Measurements from ENCODE around the gene SPNS3.

DNA sequence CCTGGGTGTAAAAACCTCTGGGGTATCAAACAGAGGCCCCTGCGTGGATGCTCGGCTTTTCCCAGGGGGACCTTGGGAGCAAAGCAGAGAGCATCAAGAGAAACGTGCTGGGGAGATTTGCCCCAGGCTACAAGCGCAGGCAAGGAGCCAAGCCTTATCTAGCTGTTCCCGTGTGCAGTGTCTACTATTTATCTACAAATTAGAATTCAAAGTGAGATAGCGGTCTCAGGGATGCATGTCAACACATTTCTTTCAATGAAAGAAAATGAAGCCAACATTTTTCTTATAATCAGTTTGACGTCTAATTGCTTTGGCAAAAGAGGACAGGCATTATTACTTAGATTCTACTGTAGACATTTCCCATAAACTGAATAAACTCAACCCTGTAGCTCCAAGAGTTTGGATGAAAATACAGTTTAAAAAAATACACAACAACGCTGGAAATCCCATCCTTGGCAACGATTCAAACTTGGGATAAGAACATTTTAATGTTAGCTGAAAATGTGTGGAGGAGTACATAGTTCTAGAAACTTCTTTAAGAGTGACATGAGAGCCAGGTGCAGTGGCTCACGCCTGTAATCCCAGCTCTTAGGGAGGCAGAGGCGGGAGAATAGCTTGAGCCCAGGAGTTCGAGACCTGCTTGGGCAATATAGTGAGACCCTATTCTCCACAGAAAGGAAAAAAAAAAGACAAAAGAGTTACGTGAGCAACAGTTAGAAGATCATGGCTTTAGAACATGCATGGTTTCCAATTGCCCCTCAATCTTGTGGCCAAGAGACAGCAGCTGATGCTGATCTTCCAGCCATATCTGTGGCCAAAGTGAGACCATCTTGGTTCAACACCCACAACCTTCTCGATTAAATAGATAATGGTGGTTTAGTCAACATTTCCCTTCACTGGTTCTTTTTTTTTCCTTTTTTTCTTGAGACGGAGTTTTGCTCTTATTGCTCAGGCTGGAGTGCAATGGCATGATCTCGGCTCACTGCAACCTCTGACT, 7.2 kb downstream of the SPNS3 start:
- TF ChIP-seq CTCF (IDR thresholded peaks at IDR 0.05; ENCODE audit: extremely low read depth in 1 of 2, insufficient read depth in 1 of 2, low read depth in 1 of 2, low read length in 2 of 2), result no peak
- no peak for TF ChIP-seq EZH2 (IDR thresholded peaks at IDR 0.05; ENCODE audit: borderline replicate concordance, low read depth, low read length, severe bottlenecking)
- TF ChIP-seq GATA2 (IDR thresholded peaks at IDR 0.05; ENCODE audit: insufficient read depth, insufficient read length, low read depth, low read length), result no peak
- TF ChIP-seq MYC (IDR thresholded peaks at IDR 0.05; ENCODE audit: low read depth, low read length), result no peak
- no peak for TF ChIP-seq POLR2A (IDR thresholded peaks at IDR 0.05; ENCODE audit: low read depth, low read length)
- TF ChIP-seq, protein P1, sequence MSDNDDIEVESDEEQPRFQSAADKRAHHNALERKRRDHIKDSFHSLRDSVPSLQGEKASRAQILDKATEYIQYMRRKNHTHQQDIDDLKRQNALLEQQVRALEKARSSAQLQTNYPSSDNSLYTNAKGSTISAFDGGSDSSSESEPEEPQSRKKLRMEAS (IDR thresholded peaks at IDR 0.05; ENCODE audit: insufficient read depth, insufficient read length), result no peak

Data from endothelial cell of umbilical vein (primary cell).